ENCODE data around the gene HAUS3. TPM values are rescaled to one million over a fixed set of nuclear protein-coding genes. Genes with fewer than 3 reads are reported as not detected.
"Not testable (repeated sequence)": the region's sequence is repeated elsewhere in the genome, so short reads cannot be mapped to it uniquely, and the experiment has no call there.

HAUS3 gene
- total and polyA plus RNA-seq, 4 donors: 5.6 to 21.0 (median 12.1) TPM

DNA sequence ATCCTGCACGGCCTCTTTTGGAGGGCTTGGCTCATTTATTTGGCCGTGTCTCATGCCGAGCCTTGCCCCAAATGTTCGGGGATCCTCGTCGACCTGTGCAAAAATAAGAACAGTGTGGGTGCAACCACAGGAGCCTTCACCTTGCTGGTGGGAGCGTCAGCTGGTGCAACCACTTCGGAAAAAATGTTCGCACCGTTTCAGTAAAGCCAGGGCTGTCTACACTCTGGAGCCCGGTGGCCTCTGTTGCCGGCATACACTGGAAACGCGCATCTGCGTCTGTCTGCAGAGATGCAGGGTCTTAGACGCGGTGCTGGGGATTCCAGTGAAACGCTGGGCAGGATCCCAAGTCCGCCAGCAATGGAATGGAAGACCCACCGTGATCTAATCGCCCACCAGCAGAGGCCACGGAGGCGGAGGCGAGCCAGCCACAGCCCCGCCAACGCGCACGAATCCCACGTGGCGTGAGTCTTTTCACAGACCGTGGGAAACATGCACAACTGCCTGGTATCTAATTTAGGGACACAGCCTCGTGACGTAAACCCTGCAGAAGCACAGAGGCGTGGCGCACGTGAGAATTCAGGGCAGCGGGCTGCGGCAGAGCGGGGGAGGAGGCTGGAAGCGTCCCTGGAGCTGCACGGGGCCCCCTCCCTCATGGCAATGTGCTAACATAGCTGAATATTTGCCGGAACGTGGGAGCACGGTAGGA lies 33.8 kb upstream of the HAUS3 start:
- H3K27ac ChIP-seq (ENCODE audit: low read depth in 1 of 2, low read length in 1 of 2): no peak overlapping the region
- H3K4me3 ChIP-seq: no peak overlapping the region
- H3K9ac ChIP-seq (ENCODE audit: insufficient read depth in 1 of 2, low read length in 2 of 2): no peak overlapping the region
- H3K4me1 ChIP-seq (ENCODE audit: control insufficient read depth in 5 of 5, insufficient read depth in 5 of 5, low read length in 5 of 5): peaks cover 0 to 7% (median 0%) of the 10 kb centered on the region in 5 donors
- no peaks in the 10 kb centered on the region for H3K9me3 ChIP-seq (ENCODE audit: control insufficient read depth in 4 of 4, insufficient read depth in 3 of 4, low read length in 3 of 4)
- peaks cover 0 to 2% (median 0%) of the 10 kb centered on the region in 4 donors for H3K36me3 ChIP-seq (ENCODE audit: control insufficient read depth in 4 of 4, insufficient read depth in 4 of 4, low read length in 4 of 4)
- TF ChIP-seq, protein P1, sequence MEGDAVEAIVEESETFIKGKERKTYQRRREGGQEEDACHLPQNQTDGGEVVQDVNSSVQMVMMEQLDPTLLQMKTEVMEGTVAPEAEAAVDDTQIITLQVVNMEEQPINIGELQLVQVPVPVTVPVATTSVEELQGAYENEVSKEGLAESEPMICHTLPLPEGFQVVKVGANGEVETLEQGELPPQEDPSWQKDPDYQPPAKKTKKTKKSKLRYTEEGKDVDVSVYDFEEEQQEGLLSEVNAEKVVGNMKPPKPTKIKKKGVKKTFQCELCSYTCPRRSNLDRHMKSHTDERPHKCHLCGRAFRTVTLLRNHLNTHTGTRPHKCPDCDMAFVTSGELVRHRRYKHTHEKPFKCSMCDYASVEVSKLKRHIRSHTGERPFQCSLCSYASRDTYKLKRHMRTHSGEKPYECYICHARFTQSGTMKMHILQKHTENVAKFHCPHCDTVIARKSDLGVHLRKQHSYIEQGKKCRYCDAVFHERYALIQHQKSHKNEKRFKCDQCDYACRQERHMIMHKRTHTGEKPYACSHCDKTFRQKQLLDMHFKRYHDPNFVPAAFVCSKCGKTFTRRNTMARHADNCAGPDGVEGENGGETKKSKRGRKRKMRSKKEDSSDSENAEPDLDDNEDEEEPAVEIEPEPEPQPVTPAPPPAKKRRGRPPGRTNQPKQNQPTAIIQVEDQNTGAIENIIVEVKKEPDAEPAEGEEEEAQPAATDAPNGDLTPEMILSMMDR (IDR thresholded peaks at IDR 0.05; ENCODE audit: control extremely low read depth, extremely low read depth): no peak
- ATAC-seq (ENCODE audit: insufficient read depth, low FRiP score) (no peak), DNase-seq (no peak)
- H3K27me3 ChIP-seq (ENCODE audit: control insufficient read depth in 3 of 3, insufficient read depth in 3 of 3, low read length in 2 of 3): no peaks in the 10 kb centered on the region
- 94 to 98% methylated on average over 44 of the region's 44 CpGs for WGBS, 2 donors

DNA sequence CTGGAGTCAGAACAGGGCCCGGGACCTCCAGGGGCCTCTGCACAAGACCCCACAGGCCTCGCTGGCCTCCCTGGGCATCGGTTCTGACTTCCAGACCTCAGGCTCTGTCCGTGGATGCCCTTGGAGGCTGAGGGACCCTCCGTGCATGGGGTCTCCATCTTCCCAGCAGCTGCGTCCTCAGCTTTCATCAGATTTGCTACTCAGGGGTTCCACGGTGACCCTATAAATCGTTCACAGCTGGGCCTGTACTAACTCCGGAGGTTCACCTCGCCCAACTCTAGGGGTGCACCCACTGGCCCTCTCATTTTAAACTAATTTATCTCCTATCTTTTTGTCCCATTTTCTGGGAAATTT lies 33.1 kb upstream of the HAUS3 start:
- not testable (repeated sequence) for DNase-seq; H3K27ac ChIP-seq (ENCODE audit: low read depth in 1 of 2, low read length in 1 of 2); ATAC-seq (ENCODE audit: insufficient read depth, low FRiP score); H3K36me3 ChIP-seq (ENCODE audit: control insufficient read depth in 4 of 4, insufficient read depth in 4 of 4, low read length in 4 of 4); H3K4me1 ChIP-seq (ENCODE audit: control insufficient read depth in 5 of 5, insufficient read depth in 5 of 5, low read length in 5 of 5); H3K9me3 ChIP-seq (ENCODE audit: control insufficient read depth in 4 of 4, insufficient read depth in 3 of 4, low read length in 3 of 4); H3K4me3 ChIP-seq; H3K9ac ChIP-seq (ENCODE audit: insufficient read depth in 1 of 2, low read length in 2 of 2); H3K27me3 ChIP-seq (ENCODE audit: control insufficient read depth in 3 of 3, insufficient read depth in 3 of 3, low read length in 2 of 3)
- 92 to 98% methylated on average over 10 of the region's 10 CpGs for WGBS, 2 donors

DNA sequence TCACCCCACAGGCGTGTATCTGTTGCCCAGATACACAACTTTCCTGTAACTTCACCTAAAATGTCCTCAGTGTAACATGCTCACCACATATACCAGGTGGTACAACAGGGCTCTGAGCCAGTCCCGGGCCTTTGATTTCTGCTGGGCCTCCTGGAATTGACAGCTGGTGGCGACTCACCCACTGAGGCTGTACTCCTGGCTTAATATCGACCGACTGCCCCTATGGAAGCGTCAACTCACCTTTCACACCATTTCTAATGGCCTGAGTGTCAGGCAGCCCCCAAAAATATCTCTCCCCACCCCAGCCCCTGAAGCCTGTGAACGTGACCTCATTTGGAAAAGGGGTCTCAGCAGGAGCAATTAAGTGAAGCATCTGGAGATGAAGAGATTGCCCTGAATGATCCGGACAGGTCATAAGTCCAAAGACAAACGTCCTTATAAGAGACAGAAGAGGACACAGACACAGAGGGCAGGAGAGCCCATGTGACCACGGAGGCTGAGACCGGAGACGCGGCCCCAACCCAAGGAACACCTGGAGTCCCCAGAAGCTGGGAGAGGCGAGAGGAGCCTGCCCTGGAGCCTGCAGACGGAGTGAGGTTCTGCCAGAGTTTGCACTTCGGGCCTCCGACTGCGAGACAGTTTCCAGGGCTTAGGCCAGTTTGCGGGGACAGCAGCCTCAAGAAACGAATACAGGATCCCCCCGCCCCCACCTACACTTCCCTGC lies 32.6 kb upstream of the HAUS3 start:
- Histone ChIP-seq H3K36me3 (ENCODE audit: control insufficient read depth in 4 of 4, insufficient read depth in 4 of 4, low read length in 4 of 4) (peaks cover 0 to 2% (median 0%) of the 10 kb centered on the region in 4 donors), H3K4me3 (no peak overlapping the region), H3K4me1 (ENCODE audit: control insufficient read depth in 5 of 5, insufficient read depth in 5 of 5, low read length in 5 of 5) (peaks cover 0 to 8% (median 0%) of the 10 kb centered on the region in 5 donors), H3K9ac (ENCODE audit: insufficient read depth in 1 of 2, low read length in 2 of 2) (no peak overlapping the region), H3K27me3 (ENCODE audit: control insufficient read depth in 3 of 3, insufficient read depth in 3 of 3, low read length in 2 of 3) (no peaks in the 10 kb centered on the region), H3K27ac (ENCODE audit: low read depth in 1 of 2, low read length in 1 of 2) (no peak overlapping the region), H3K9me3 (ENCODE audit: control insufficient read depth in 4 of 4, insufficient read depth in 3 of 4, low read length in 3 of 4) (no peaks in the 10 kb centered on the region)
- WGBS, 2 donors: 90 to 93% methylated on average over 21 of the region's 21 CpGs
- ATAC-seq (ENCODE audit: insufficient read depth, low FRiP score) (no peak), DNase-seq (no peak)
- TF ChIP-seq, protein P1 (IDR thresholded peaks at IDR 0.05; ENCODE audit: control extremely low read depth, extremely low read depth): no peak

DNA sequence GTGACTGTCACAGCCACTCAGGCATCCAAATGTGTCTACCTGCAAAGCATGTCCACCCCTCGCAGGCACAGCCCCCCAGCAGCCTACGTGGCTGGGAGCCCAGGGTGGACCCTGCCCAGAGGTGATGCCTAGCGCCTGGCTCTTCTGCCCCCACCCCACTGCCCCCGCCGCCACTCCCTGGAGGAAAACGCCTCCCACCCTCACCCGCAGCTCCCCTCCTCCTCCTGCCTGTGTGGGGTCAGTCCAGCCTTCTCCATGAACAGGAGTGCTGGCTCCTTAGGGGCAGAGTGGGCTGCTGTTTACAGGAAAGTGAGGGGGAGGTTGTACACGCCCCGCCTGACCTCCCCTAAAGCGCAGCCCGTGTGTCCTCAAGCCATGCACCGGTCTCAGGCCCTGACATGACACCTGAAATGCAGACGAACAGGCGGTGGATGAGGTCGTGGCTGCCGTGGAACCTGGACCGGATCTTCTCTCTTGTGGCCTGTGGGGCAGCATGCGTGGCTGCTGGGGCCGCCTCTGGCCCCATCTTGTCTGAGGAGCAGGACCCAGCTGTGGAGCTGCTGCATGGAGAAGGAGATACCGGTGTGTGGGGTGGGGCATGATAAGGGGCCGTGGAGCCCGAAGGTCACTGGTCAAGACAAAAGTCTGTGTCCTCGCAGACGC lies 31.9 kb upstream of the HAUS3 start:
- H3K36me3 ChIP-seq (ENCODE audit: control insufficient read depth in 4 of 4, insufficient read depth in 4 of 4, low read length in 4 of 4): peaks cover 0 to 2% (median 0%) of the 10 kb centered on the region in 4 donors
- H3K27ac ChIP-seq (ENCODE audit: low read depth in 1 of 2, low read length in 1 of 2): no peak overlapping the region
- no peak for DNase-seq
- TF ChIP-seq, protein P1 (IDR thresholded peaks at IDR 0.05; ENCODE audit: control extremely low read depth, extremely low read depth): no peak
- H3K9me3 ChIP-seq (ENCODE audit: control insufficient read depth in 4 of 4, insufficient read depth in 3 of 4, low read length in 3 of 4): no peaks in the 10 kb centered on the region
- H3K4me3 ChIP-seq: no peak overlapping the region
- no peak overlapping the region for H3K9ac ChIP-seq (ENCODE audit: insufficient read depth in 1 of 2, low read length in 2 of 2)
- ATAC-seq (ENCODE audit: insufficient read depth, low FRiP score): no peak
- no peaks in the 10 kb centered on the region for H3K27me3 ChIP-seq (ENCODE audit: control insufficient read depth in 3 of 3, insufficient read depth in 3 of 3, low read length in 2 of 3)
- 85 to 92% methylated on average over 24 of the region's 24 CpGs for WGBS, 2 donors
- H3K4me1 ChIP-seq (ENCODE audit: control insufficient read depth in 5 of 5, insufficient read depth in 5 of 5, low read length in 5 of 5): peaks cover 0 to 15% (median 0%) of the 10 kb centered on the region in 5 donors
